ENCODE data around the gene IGF2BP3.

IGF2BP3 gene

GRCh38 chr7:23450518-23450917, 19.8 kb downstream of the IGF2BP3 start:
- H3K9me3 ChIP-seq (ENCODE audit: low read length): no peaks in the 10 kb centered on the region
- no peaks in the 10 kb centered on the region for H3K27me3 ChIP-seq (ENCODE audit: control insufficient read depth in 1 of 2, insufficient read depth in 2 of 2, low read length in 2 of 2)
- H3K4me3 ChIP-seq (ENCODE audit: low read depth in 1 of 2, low read length in 2 of 2): no peak overlapping the region
- H3K4me1 ChIP-seq (ENCODE audit: insufficient read depth, low read length): no peaks in the 10 kb centered on the region
- H3K9ac ChIP-seq (ENCODE audit: low read length): no peak overlapping the region
- H3K27ac ChIP-seq (ENCODE audit: low read depth, low read length): no peak overlapping the region
- H3K36me3 ChIP-seq (ENCODE audit: insufficient read depth, low read length): no peaks in the 10 kb centered on the region

GRCh38 chr7:23449941-23450340, 20.4 kb downstream of the IGF2BP3 start:
- Histone ChIP-seq H3K36me3 (ENCODE audit: insufficient read depth, low read length) (no peaks in the 10 kb centered on the region), H3K4me3 (ENCODE audit: low read depth in 1 of 2, low read length in 2 of 2) (no peak overlapping the region), H3K9ac (ENCODE audit: low read length) (no peak overlapping the region), H3K27me3 (ENCODE audit: control insufficient read depth in 1 of 2, insufficient read depth in 2 of 2, low read length in 2 of 2) (no peaks in the 10 kb centered on the region), H3K4me1 (ENCODE audit: insufficient read depth, low read length) (no peaks in the 10 kb centered on the region), H3K27ac (ENCODE audit: low read depth, low read length) (no peak overlapping the region), H3K9me3 (ENCODE audit: low read length) (no peaks in the 10 kb centered on the region)

- no peak overlapping the region for H3K27ac ChIP-seq (ENCODE audit: low read depth, low read length)
- H3K36me3 ChIP-seq (ENCODE audit: insufficient read depth, low read length): no peaks in the 10 kb centered on the region
These were observed 25.0 kb downstream of the IGF2BP3 start for GRCh38 chr7:23445326-23445725.

GRCh38 chr7:23443974-23444373, 26.3 kb downstream of the IGF2BP3 start:
- no peaks in the 10 kb centered on the region for H3K27me3 ChIP-seq (ENCODE audit: control insufficient read depth in 1 of 2, insufficient read depth in 2 of 2, low read length in 2 of 2)
- H3K36me3 ChIP-seq (ENCODE audit: insufficient read depth, low read length): no peaks in the 10 kb centered on the region
- H3K4me3 ChIP-seq (ENCODE audit: low read depth in 1 of 2, low read length in 2 of 2): no peak overlapping the region
- H3K4me1 ChIP-seq (ENCODE audit: insufficient read depth, low read length): no peaks in the 10 kb centered on the region
- H3K9ac ChIP-seq (ENCODE audit: low read length): no peak overlapping the region
- no peaks in the 10 kb centered on the region for H3K9me3 ChIP-seq (ENCODE audit: low read length)
- no peak overlapping the region for H3K27ac ChIP-seq (ENCODE audit: low read depth, low read length)

More at GRCh38 chr7:23445326-23445725, 25.0 kb downstream of the IGF2BP3 start:
- Histone ChIP-seq H3K4me3 (ENCODE audit: low read depth in 1 of 2, low read length in 2 of 2) (no peak overlapping the region), H3K9ac (ENCODE audit: low read length) (no peak overlapping the region), H3K9me3 (ENCODE audit: low read length) (no peaks in the 10 kb centered on the region), H3K27me3 (ENCODE audit: control insufficient read depth in 1 of 2, insufficient read depth in 2 of 2, low read length in 2 of 2) (no peaks in the 10 kb centered on the region), H3K4me1 (ENCODE audit: insufficient read depth, low read length) (no peaks in the 10 kb centered on the region)

- no peak overlapping the region for H3K27ac ChIP-seq (ENCODE audit: low read depth, low read length)
- H3K9ac ChIP-seq (ENCODE audit: low read length): no peak overlapping the region
- no peaks in the 10 kb centered on the region for H3K27me3 ChIP-seq (ENCODE audit: control insufficient read depth in 1 of 2, insufficient read depth in 2 of 2, low read length in 2 of 2)
- H3K9me3 ChIP-seq (ENCODE audit: low read length): no peaks in the 10 kb centered on the region
- no peaks in the 10 kb centered on the region for H3K4me1 ChIP-seq (ENCODE audit: insufficient read depth, low read length)
- H3K36me3 ChIP-seq (ENCODE audit: insufficient read depth, low read length): no peaks in the 10 kb centered on the region
- no peak overlapping the region for H3K4me3 ChIP-seq (ENCODE audit: low read depth in 1 of 2, low read length in 2 of 2)
These were observed 32.1 kb downstream of the IGF2BP3 start for GRCh38 chr7:23438171-23438570.

- no peaks in the 10 kb centered on the region for H3K36me3 ChIP-seq (ENCODE audit: insufficient read depth, low read length)
- H3K4me3 ChIP-seq (ENCODE audit: low read depth in 1 of 2, low read length in 2 of 2): no peak overlapping the region
- H3K27me3 ChIP-seq (ENCODE audit: control insufficient read depth in 1 of 2, insufficient read depth in 2 of 2, low read length in 2 of 2): no peaks in the 10 kb centered on the region
- H3K27ac ChIP-seq (ENCODE audit: low read depth, low read length): no peak overlapping the region
- no peaks in the 10 kb centered on the region for H3K9me3 ChIP-seq (ENCODE audit: low read length)
- H3K4me1 ChIP-seq (ENCODE audit: insufficient read depth, low read length): no peaks in the 10 kb centered on the region
- H3K9ac ChIP-seq (ENCODE audit: low read length): no peak overlapping the region
These were observed 36.0 kb downstream of the IGF2BP3 start for GRCh38 chr7:23434147-23434917.

GRCh38 chr7:23431702-23432199, 38.5 kb downstream of the IGF2BP3 start:
- H3K27ac ChIP-seq (ENCODE audit: low read depth, low read length): no peak overlapping the region
- H3K27me3 ChIP-seq (ENCODE audit: control insufficient read depth in 1 of 2, insufficient read depth in 2 of 2, low read length in 2 of 2): no peaks in the 10 kb centered on the region
- no peak overlapping the region for H3K9ac ChIP-seq (ENCODE audit: low read length)
- no peaks in the 10 kb centered on the region for H3K4me1 ChIP-seq (ENCODE audit: insufficient read depth, low read length)
- no peak overlapping the region for H3K4me3 ChIP-seq (ENCODE audit: low read depth in 1 of 2, low read length in 2 of 2)
- no peaks in the 10 kb centered on the region for H3K9me3 ChIP-seq (ENCODE audit: low read length)
- H3K36me3 ChIP-seq (ENCODE audit: insufficient read depth, low read length): no peaks in the 10 kb centered on the region

GRCh38 chr7:23430893-23431259, 39.4 kb downstream of the IGF2BP3 start:
- no peaks in the 10 kb centered on the region for H3K36me3 ChIP-seq (ENCODE audit: insufficient read depth, low read length)
- no peaks in the 10 kb centered on the region for H3K27me3 ChIP-seq (ENCODE audit: control insufficient read depth in 1 of 2, insufficient read depth in 2 of 2, low read length in 2 of 2)
- H3K9ac ChIP-seq (ENCODE audit: low read length): no peak overlapping the region
- H3K9me3 ChIP-seq (ENCODE audit: low read length): no peaks in the 10 kb centered on the region
- no peak overlapping the region for H3K4me3 ChIP-seq (ENCODE audit: low read depth in 1 of 2, low read length in 2 of 2)
- no peak overlapping the region for H3K27ac ChIP-seq (ENCODE audit: low read depth, low read length)
- H3K4me1 ChIP-seq (ENCODE audit: insufficient read depth, low read length): no peaks in the 10 kb centered on the region

- Histone ChIP-seq H3K4me3 (ENCODE audit: low read depth in 1 of 2, low read length in 2 of 2) (no peak overlapping the region), H3K9me3 (ENCODE audit: low read length) (no peaks in the 10 kb centered on the region), H3K27ac (ENCODE audit: low read depth, low read length) (no peak overlapping the region), H3K4me1 (ENCODE audit: insufficient read depth, low read length) (no peaks in the 10 kb centered on the region), H3K9ac (ENCODE audit: low read length) (no peak overlapping the region), H3K27me3 (ENCODE audit: control insufficient read depth in 1 of 2, insufficient read depth in 2 of 2, low read length in 2 of 2) (no peaks in the 10 kb centered on the region), H3K36me3 (ENCODE audit: insufficient read depth, low read length) (no peaks in the 10 kb centered on the region)
These were observed 43.4 kb downstream of the IGF2BP3 start for GRCh38 chr7:23426876-23427275.

GRCh38 chr7:23422909-23423308, 47.4 kb downstream of the IGF2BP3 start:
- no peak overlapping the region for H3K4me3 ChIP-seq (ENCODE audit: low read depth in 1 of 2, low read length in 2 of 2)
- H3K36me3 ChIP-seq (ENCODE audit: insufficient read depth, low read length): no peaks in the 10 kb centered on the region
- no peaks in the 10 kb centered on the region for H3K4me1 ChIP-seq (ENCODE audit: insufficient read depth, low read length)
- no peak overlapping the region for H3K9ac ChIP-seq (ENCODE audit: low read length)
- H3K27ac ChIP-seq (ENCODE audit: low read depth, low read length): no peak overlapping the region
- H3K9me3 ChIP-seq (ENCODE audit: low read length): no peaks in the 10 kb centered on the region
- no peaks in the 10 kb centered on the region for H3K27me3 ChIP-seq (ENCODE audit: control insufficient read depth in 1 of 2, insufficient read depth in 2 of 2, low read length in 2 of 2)

- Histone ChIP-seq H3K27me3 (ENCODE audit: control insufficient read depth in 1 of 2, insufficient read depth in 2 of 2, low read length in 2 of 2) (no peaks in the 10 kb centered on the region), H3K9ac (ENCODE audit: low read length) (no peak overlapping the region), H3K9me3 (ENCODE audit: low read length) (no peaks in the 10 kb centered on the region), H3K36me3 (ENCODE audit: insufficient read depth, low read length) (no peaks in the 10 kb centered on the region), H3K4me1 (ENCODE audit: insufficient read depth, low read length) (no peaks in the 10 kb centered on the region), H3K27ac (ENCODE audit: low read depth, low read length) (no peak overlapping the region), H3K4me3 (ENCODE audit: low read depth in 1 of 2, low read length in 2 of 2) (no peak overlapping the region)
These were observed 47.9 kb downstream of the IGF2BP3 start for GRCh38 chr7:23422384-23422783.

GRCh38 chr7:23419845-23420244, 50.4 kb downstream of the IGF2BP3 start:
- Histone ChIP-seq H3K9ac (ENCODE audit: low read length) (no peak overlapping the region), H3K4me1 (ENCODE audit: insufficient read depth, low read length) (no peaks in the 10 kb centered on the region), H3K27me3 (ENCODE audit: control insufficient read depth in 1 of 2, insufficient read depth in 2 of 2, low read length in 2 of 2) (no peaks in the 10 kb centered on the region), H3K36me3 (ENCODE audit: insufficient read depth, low read length) (no peaks in the 10 kb centered on the region), H3K27ac (ENCODE audit: low read depth, low read length) (no peak overlapping the region), H3K4me3 (ENCODE audit: low read depth in 1 of 2, low read length in 2 of 2) (no peak overlapping the region), H3K9me3 (ENCODE audit: low read length) (no peaks in the 10 kb centered on the region)
